GDM1 (cell line): ENCODE measurements around the gene PRAC2.

Experiments used
- DNase-seq: peaks from one replicate; lab custom pipeline; 2025; lab: John Stamatoyannopoulos, UW

The PRAC2 gene

GRCh38 chr17:48720266-48721008 lies 2.5 kb upstream of the PRAC2 start:
- no peak for DNase-seq

- DNase-seq, result no peak
Measured at GRCh38 chr17:48721009-48721402, 2.0 kb upstream of the PRAC2 start.

- DNase-seq, result no peak
Measured at GRCh38 chr17:48722201-48722907, 631 bp upstream of the PRAC2 start, which contains the start of gene PRAC1. Gene PRAC1, minus strand, starts transcription at chr17:48722518. Its CDS starts 126 bp downstream, at chr17:48722392.

GRCh38 chr17:48723423-48724250 lies 652 bp downstream of the PRAC2 start:
- DNase-seq, result no peak

GRCh38 chr17:48724251-48725003 lies 1.4 kb downstream of the PRAC2 start:
- DNase-seq, result peak; percentile 39

GRCh38 chr17:48725004-48725287 lies 2.0 kb downstream of the PRAC2 start:
- DNase-seq, result no peak

- DNase-seq, result no peak
Measured at GRCh38 chr17:48725288-48726064, 2.5 kb downstream of the PRAC2 start.

- no peak for DNase-seq
Measured at GRCh38 chr17:48726114-48726915, 3.3 kb downstream of the PRAC2 start.

GRCh38 chr17:48726916-48727286 lies 3.9 kb downstream of the PRAC2 start:
- DNase-seq, result no peak

- DNase-seq, result no peak
Measured at GRCh38 chr17:48727415-48728175, 4.6 kb downstream of the PRAC2 start.

GRCh38 chr17:48728232-48729231 lies 5.5 kb downstream of the PRAC2 start, which contains the start of gene HOXB13:
Gene HOXB13, minus strand, starts transcription at chr17:48728750. Its CDS starts 157 bp downstream, at chr17:48728593.
- DNase-seq, result no peak

- no peak for DNase-seq
Measured at GRCh38 chr17:48729335-48730239, 6.6 kb downstream of the PRAC2 start.

GRCh38 chr17:48730240-48730550 lies 7.2 kb downstream of the PRAC2 start:
- no peak for DNase-seq

- DNase-seq, result no peak
Measured at GRCh38 chr17:48731355-48731754, 8.4 kb downstream of the PRAC2 start.

- no peak for DNase-seq
Measured at GRCh38 chr17:48732688-48733629, 10.0 kb downstream of the PRAC2 start.

- no peak for DNase-seq
Measured at GRCh38 chr17:48733632-48734328, 10.8 kb downstream of the PRAC2 start.
